HepG2 (cell line): Measurements from ENCODE around the gene FAM162A. TPM values are rescaled to one million over a fixed set of nuclear protein-coding genes. Genes with fewer than 3 reads are reported as not detected.

Source experiments
- ATAC-seq: fragments of 200-7000 bp; cut with Tn5 transposase; 3 replicates; pipeline ENCODE4 v1.9.1; 2020; ENCODE audit warnings: mild to moderate bottlenecking, moderate library complexity
- BruUV-seq: library from RNA; stranded (reverse); fragments of 400-500 nt; replicated peaks from 2 replicates; lab custom pipeline; 2021; lab: Mats Ljungman, UMichigan
- CTCF ChIA-PET: fragments of 300-600 bp; formaldehyde crosslinking; extraction: SDS; loops from one replicate; lab custom pipeline; 2021; ENCODE audit warnings: low total read pairs, inconsistent platforms, low intra/inter-chr PET ratio; lab: Yijun Ruan, JAX
- POLR2A ChIA-PET: fragments of 350-600 bp; sonication (Branson Sonifier 250); formaldehyde crosslinking; loops from one replicate; lab custom pipeline; 2020; ENCODE audit warnings: antibody characterized with exemption, inconsistent platforms; lab: Yijun Ruan, JAX
- DNase-seq: peaks from one replicate; pipeline ENCODE4 v3.0.0-alpha.2; 2015; ENCODE audit warnings: low spot score
- FAIRE-seq: peaks from 3 replicates; lab custom pipeline; 2011; peaks lifted over from hg19 to GRCh38; lab: Jason Lieb, UNC
- H2AFZ ChIP-seq: one replicate; pipeline ENCODE4 v1.6.1; 2011; ENCODE audit warnings: low read length, inconsistent platforms
- H3K27ac ChIP-seq: fragments of 300-600 bp; 3 replicates; pipeline ENCODE4 v1.8.0; 2011; ENCODE audit warnings: mixed run types, mild to moderate bottlenecking, mixed read lengths, low read length, inconsistent platforms; ENCODE audit not compliant: insufficient read depth; ENCODE audit errors: extremely low read length
- H3K27me3 ChIP-seq, 2 experiments: fragments of 200-600 bp in 1 of 2; 2 replicates in 1 of 2; 3 replicates in 1 of 2; pipeline versions ENCODE4 v1.6.0 to v1.8.0; 2011; ENCODE audit warnings: low read length in 2 of 2, mild to moderate bottlenecking in 2 of 2, moderate library complexity in 2 of 2, inconsistent platforms in 1 of 2; ENCODE audit not compliant: insufficient read depth in 2 of 2, control insufficient read depth in 1 of 2
- H3K36me3 ChIP-seq, 2 experiments: fragments of 200-600 bp in 1 of 2; replicated peaks in 1 of 2; 2 replicates in 1 of 2; 3 replicates in 1 of 2; pipeline versions ENCODE4 v1.5.1 to v1.8.0; 2011; ENCODE audit warnings: low read length in 2 of 2, inconsistent platforms in 1 of 2; ENCODE audit not compliant: insufficient read depth in 2 of 2, control insufficient read depth in 1 of 2
- H3K4me1 ChIP-seq: 2 replicates; pipeline ENCODE4 v1.5.1; 2012; ENCODE audit warnings: low read length, inconsistent platforms; ENCODE audit not compliant: insufficient read depth
- H3K4me2 ChIP-seq: 2 replicates; pipeline ENCODE4 v1.6.0; 2011; ENCODE audit warnings: low read depth, low read length, inconsistent platforms
- H3K4me3 ChIP-seq, 3 experiments: fragments of 200-600 bp in 1 of 3; sonication (generic), shearing (Covaris generic) in 1 of 3; replicated peaks in 1 of 3; 2 replicates each; pipeline ENCODE4 v1.5.1; 2011 to 2016; ENCODE audit warnings: low read length in 3 of 3, inconsistent platforms in 2 of 3, low read depth in 2 of 3, mild to moderate bottlenecking in 2 of 3, control low read depth in 1 of 3, mixed read lengths in 1 of 3; ENCODE audit not compliant: insufficient read depth in 1 of 3
- H3K79me2 ChIP-seq: one replicate; pipeline ENCODE4 v1.6.1; 2011; ENCODE audit warnings: low read length, inconsistent platforms; ENCODE audit not compliant: insufficient read depth
- H3K9ac ChIP-seq: 2 replicates; pipeline ENCODE4 v1.6.0; 2011; ENCODE audit warnings: mild to moderate bottlenecking, low read depth, low read length, inconsistent platforms; ENCODE audit not compliant: insufficient read depth
- H3K9me3 ChIP-seq: 2 replicates; pipeline ENCODE4 v1.5.1; 2012; ENCODE audit warnings: mild to moderate bottlenecking, low read length
- H4K20me1 ChIP-seq: 2 replicates; pipeline ENCODE4 v1.6.0; 2011; ENCODE audit warnings: inconsistent platforms, mild to moderate bottlenecking, low read length, moderate library complexity; ENCODE audit not compliant: insufficient read depth
- CHD4 ChIP-seq: fragments of 200-600 bp; sonication (generic); IDR thresholded peaks from 2 replicates; pipeline ENCODE4 v1.7.0; 2017; ENCODE audit warnings: mild to moderate bottlenecking, low read length, borderline replicate concordance
- GATAD1 ChIP-seq: IDR thresholded peaks from 2 replicates; pipeline ENCODE4 v1.6.1; 2016; ENCODE audit warnings: missing genetic modification reagents, missing compliant biosample characterization
- NFYB ChIP-seq: sonication (generic); formaldehyde crosslinking; IDR thresholded peaks from 2 replicates; pipeline ENCODE4 v1.4.0; 2020; ENCODE audit warnings: missing genetic modification reagents
- PBX3 ChIP-seq: sonication (generic); formaldehyde crosslinking; IDR thresholded peaks from 2 replicates; pipeline ENCODE4 v1.8.1; 2023; ENCODE audit warnings: missing genetic modification reagents, inconsistent platforms, borderline replicate concordance
- PTBP1 ChIP-seq: fragments of 200-400 bp; formaldehyde crosslinking; IDR thresholded peaks from 2 replicates; pipeline ENCODE4 v1.6.1; 2018; ENCODE audit warnings: low read length, low read depth; ENCODE audit not compliant: poor library complexity, severe bottlenecking
- TSC22D2 ChIP-seq: sonication (generic); formaldehyde crosslinking; IDR thresholded peaks from 2 replicates; pipeline ENCODE4 v1.5.1; 2020; ENCODE audit warnings: missing genetic modification reagents, mild to moderate bottlenecking, borderline replicate concordance
- ZBTB10 ChIP-seq: sonication (generic); formaldehyde crosslinking; IDR thresholded peaks from 2 replicates; pipeline ENCODE4 v1.4.0; 2020; ENCODE audit warnings: missing genetic modification reagents, borderline replicate concordance
- ZNF550 ChIP-seq: sonication (generic); formaldehyde crosslinking; IDR thresholded peaks from 2 replicates; pipeline ENCODE4 v1.4.0; 2020; ENCODE audit warnings: mild to moderate bottlenecking, missing genetic modification reagents, borderline replicate concordance
- ZNF747 ChIP-seq: sonication (generic); formaldehyde crosslinking; IDR thresholded peaks from 2 replicates; pipeline ENCODE4 v1.8.1; 2023; ENCODE audit warnings: missing genetic modification reagents, mild to moderate bottlenecking, borderline replicate concordance
- WGBS: methylation state at CpG from one replicate; pipeline ENCODE4 v1.1.6; 2017; ENCODE audit warnings: low lambda C conversion rate; 5-methylcytosine and 5-hydroxymethylcytosine counted together
- in situ Hi-C: cut with HindIII; loops from 2 replicates; pipeline ENCODE4 v1.10.0; 2017; ENCODE audit warnings: low pct_unique_long_range_greater_than_20kb; ENCODE audit not compliant: extremely low pct_ligation_motif_present
- intact Hi-C: fragments of 100-400 bp; cut with micrococcal nuclease; formaldehyde crosslinking; loops from one replicate; pipeline ENCODE4 v1.10.0; 2022; ENCODE audit not compliant: unreplicated experiment
- polyA plus RNA-seq, 8 experiments: library from polyadenylated mRNA; depleted of rRNA in 3 of 8; stranded (reverse) in 7 of 8; unstranded in 1 of 8; fragments of >200 nt; fragmentation: Illumina TruSeq in 4 of 8; extraction: Trizol in 4 of 8; gene quantifications; 2 replicates each; pipeline versions ENCODE4 v1.2.1 to v1.2.3, GENCODE V29; 2011 to 2016; ENCODE audit warnings: low read depth in 4 of 8, missing spikeins in 1 of 8, mixed read lengths in 1 of 8; ENCODE audit not compliant: insufficient read depth in 1 of 8
- total RNA-seq, 5 experiments: library from RNA; depleted of rRNA; stranded (reverse); fragments of >200 nt; fragmentation: Illumina TruSeq; extraction: Trizol; gene quantifications; 2 replicates each; pipeline ENCODE4 v1.2.3, GENCODE V29; 2016; ENCODE audit warnings: low read depth in 1 of 5

Gene FAM162A
- total and polyA plus RNA-seq, 2 of the 13 experiments (the other 11 are each of a cell fraction or from before 2014, with no cell fraction given): 115 to 155 TPM

GRCh38 chr3:122410639-122411038 is 26.7 kb downstream of the FAM162A start:
- Histone ChIP-seq H4K20me1 (no peaks in the 10 kb centered on the region; the same call in 1 of the 2 replicates), H3K27me3 (no peaks in the 10 kb centered on the region; a peak in 1 of 5 replicates), H3K4me3 (no peak overlapping the region), H2AFZ (no peak overlapping the region), H3K4me1 (peaks cover 22% of the 10 kb centered on the region), H3K27ac (no peak overlapping the region), H3K4me2 (no peak overlapping the region), H3K36me3 (peaks cover 18 to 57% of the 10 kb centered on the region in 2 experiments), H3K9me3 (no peaks in the 10 kb centered on the region), H3K9ac (no peak overlapping the region), H3K79me2 (peaks cover 19% of the 10 kb centered on the region)
- ATAC-seq (no peak), FAIRE-seq (no peak), DNase-seq (no peak)
- in situ Hi-C loops (no loop called here), intact Hi-C loops (no loop called here)
- WGBS: 91% methylated on average over 6 of the region's 6 CpGs
- BruUV-seq: no TSS peak
- TF ChIP-seq PBX3 (CRISPR knock-in tag): no peak
- no peak for TF ChIP-seq GATAD1 (CRISPR knock-in tag)
- TF ChIP-seq PTBP1: no peak
- no peak for TF ChIP-seq ZBTB10 (CRISPR knock-in tag)
- no peak for TF ChIP-seq CHD4
- no peak for TF ChIP-seq NFYB (CRISPR knock-in tag)
- TF ChIP-seq ZNF747 (CRISPR knock-in tag): no peak
- no peak for TF ChIP-seq TSC22D2 (CRISPR knock-in tag)
- TF ChIP-seq ZNF550: no peak
- POLR2A ChIA-PET: no interaction called here
- CTCF ChIA-PET: no interaction called here
